Right kidney (tissue), 9 donors: ENCODE data around the gene SLC26A1.
A peak's percentile ranks its signal among the peaks of the same experiment; 100 is the strongest.

Experiments
- DNase-seq: peaks from one replicate; pipeline ENCODE4 v3.0.0-alpha.2; 2016
- long read RNA-seq, 8 donors: transcript quantifications; one replicate each; lab custom pipeline, GENCODE V29; 2026

SLC26A1 gene
- long read RNA-seq, donor 1, partial matches to known transcripts, result 0 of 2 reads
- long read RNA-seq, donor 1, other reads (novel, unspliced or antisense), result 0 of 2 reads
- long read RNA-seq, donor 2, partial matches to known transcripts, result 0 of 1 reads
- long read RNA-seq, donor 2, other reads (novel, unspliced or antisense), result 0 of 1 reads
- long read RNA-seq, donor 3, partial matches to known transcripts, result 0 of 1 reads
- long read RNA-seq, donor 3, other reads (novel, unspliced or antisense), result 0 of 1 reads
- long read RNA-seq, donor 4, result 0 reads
- long read RNA-seq, donor 5, transcript SLC26A1-202 (3 exons, 3,109 nt), result major isoform, 6 of 6 reads
- long read RNA-seq, donor 5, partial matches to known transcripts, result 0 of 6 reads
- long read RNA-seq, donor 5, other reads (novel, unspliced or antisense), result 0 of 6 reads
- long read RNA-seq, donor 6, transcript SLC26A1-202 (3 exons, 3,109 nt), result major isoform, 6 of 12 reads
- long read RNA-seq, donor 6, partial matches to known transcripts, result 6 of 12 reads
- long read RNA-seq, donor 6, other reads (novel, unspliced or antisense), result 0 of 12 reads
- long read RNA-seq, donor 7, partial matches to known transcripts, result 11 of 25 reads
- long read RNA-seq, donor 7, other reads (novel, unspliced or antisense), result 11 of 25 reads
- long read RNA-seq, donor 8, partial matches to known transcripts, result 0 of 2 reads
- long read RNA-seq, donor 8, other reads (novel, unspliced or antisense), result 0 of 2 reads

GRCh38 chr4:993111-994029 lies at the start of gene SLC26A1:
Gene SLC26A1, minus strand, starts transcription at chr4:993404. Its CDS starts 1,701 bp downstream, at chr4:991703.
- peak; percentile 40 for DNase-seq

- DNase-seq, result no peak
Observed at GRCh38 chr4:1042352-1043055, 49.3 kb upstream of the SLC26A1 start.

GRCh38 chr4:1041936-1042330 lies 48.7 kb upstream of the SLC26A1 start:
- DNase-seq, result no peak

GRCh38 chr4:1041147-1041935 lies 48.1 kb upstream of the SLC26A1 start:
- peak; percentile 84 for DNase-seq

- no peak for DNase-seq
Observed at GRCh38 chr4:1040344-1041146, 47.3 kb upstream of the SLC26A1 start.

GRCh38 chr4:1039493-1040343 lies 46.5 kb upstream of the SLC26A1 start:
- no peak for DNase-seq

GRCh38 chr4:1038948-1039492 lies 45.8 kb upstream of the SLC26A1 start:
- DNase-seq, result no peak

GRCh38 chr4:1036976-1037810 lies 44.0 kb upstream of the SLC26A1 start:
- no peak for DNase-seq

- DNase-seq, result no peak
Observed at GRCh38 chr4:1036095-1036494, 42.9 kb upstream of the SLC26A1 start.

- DNase-seq, result no peak
Observed at GRCh38 chr4:1035510-1035909, 42.3 kb upstream of the SLC26A1 start.

GRCh38 chr4:1033840-1034551 lies 40.8 kb upstream of the SLC26A1 start:
- DNase-seq, result no peak

GRCh38 chr4:1032861-1033260 lies 39.7 kb upstream of the SLC26A1 start:
- no peak for DNase-seq

- DNase-seq, result no peak
Observed at GRCh38 chr4:1031956-1032795, 39.0 kb upstream of the SLC26A1 start.

- no peak for DNase-seq
Observed at GRCh38 chr4:1031346-1031745, 38.1 kb upstream of the SLC26A1 start.

- no peak for DNase-seq
Observed at GRCh38 chr4:1030559-1030958, 37.4 kb upstream of the SLC26A1 start.

- no peak for DNase-seq
Observed at GRCh38 chr4:1030031-1030430, 36.8 kb upstream of the SLC26A1 start.
